ENCODE results near the gene CAMTA2. TPM values are rescaled to one million over a fixed set of nuclear protein-coding genes. Genes with fewer than 3 reads are reported as not detected.

CAMTA2 gene
- total RNA-seq, 6 experiments from 2014 or later, result 15.3 to 21.1 (median 17.7) TPM

DNA sequence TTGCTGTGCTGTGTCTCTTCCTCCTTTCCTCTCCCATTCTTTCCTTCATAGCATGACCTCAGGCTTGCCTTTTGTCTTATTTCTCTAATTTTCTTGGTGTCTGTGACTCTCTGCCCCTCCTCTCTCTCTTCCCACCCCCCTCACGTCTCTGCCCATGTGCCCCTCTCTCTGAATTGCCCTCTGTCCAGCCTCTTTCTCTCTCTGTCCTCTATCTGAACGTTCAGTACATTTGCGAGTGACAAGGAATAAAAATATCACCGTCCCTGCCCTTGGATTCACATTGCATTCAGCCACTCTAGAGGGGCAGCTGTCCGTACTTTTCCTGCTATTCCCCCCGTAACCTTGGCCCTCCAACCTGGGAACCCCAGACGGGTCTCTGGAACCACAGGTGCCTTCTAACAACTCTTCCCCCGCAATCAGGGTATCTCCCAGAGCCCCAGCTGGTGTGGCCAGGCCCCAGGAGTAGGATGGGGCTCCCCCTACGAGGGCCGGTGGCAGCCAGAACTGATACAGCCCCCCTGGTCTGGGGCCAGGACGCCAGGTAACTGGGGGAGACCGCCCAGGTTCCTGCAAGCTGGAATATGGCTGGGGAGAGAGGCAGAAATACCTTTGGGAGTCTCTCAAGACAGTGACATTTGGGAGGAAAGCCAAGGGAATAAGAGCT lies 12.1 kb upstream of the CAMTA2 start:
- WGBS (ENCODE audit: insufficient coverage, low coverage, low lambda C conversion rate, missing lambda C conversion rate), result 53% methylated on average over 12 of the region's 12 CpGs
- no peak for DNase-seq
- Histone ChIP-seq H3K4me1 (peaks cover 0 to 14% (median 6%) of the 10 kb centered on the region in 4 donors), H3K27ac (peak overlapping the region in 2 of 3 donors; percentile 23 to 84), H3K4me3 (peak overlapping the region; percentile 95 to 99 (median 96)), H3K9me3 (no peaks in the 10 kb centered on the region), H3K27me3 (no peaks in the 10 kb centered on the region), H3K36me3 (peaks cover 4 to 39% (median 20%) of the 10 kb centered on the region in 4 donors)
- ATAC-seq, result no peak
- intact Hi-C loops (cut with DNase I), result no loop called here
- TF ChIP-seq POLR2A (IDR thresholded peaks at IDR 0.05), result no peak
- TF ChIP-seq, protein P1, sequence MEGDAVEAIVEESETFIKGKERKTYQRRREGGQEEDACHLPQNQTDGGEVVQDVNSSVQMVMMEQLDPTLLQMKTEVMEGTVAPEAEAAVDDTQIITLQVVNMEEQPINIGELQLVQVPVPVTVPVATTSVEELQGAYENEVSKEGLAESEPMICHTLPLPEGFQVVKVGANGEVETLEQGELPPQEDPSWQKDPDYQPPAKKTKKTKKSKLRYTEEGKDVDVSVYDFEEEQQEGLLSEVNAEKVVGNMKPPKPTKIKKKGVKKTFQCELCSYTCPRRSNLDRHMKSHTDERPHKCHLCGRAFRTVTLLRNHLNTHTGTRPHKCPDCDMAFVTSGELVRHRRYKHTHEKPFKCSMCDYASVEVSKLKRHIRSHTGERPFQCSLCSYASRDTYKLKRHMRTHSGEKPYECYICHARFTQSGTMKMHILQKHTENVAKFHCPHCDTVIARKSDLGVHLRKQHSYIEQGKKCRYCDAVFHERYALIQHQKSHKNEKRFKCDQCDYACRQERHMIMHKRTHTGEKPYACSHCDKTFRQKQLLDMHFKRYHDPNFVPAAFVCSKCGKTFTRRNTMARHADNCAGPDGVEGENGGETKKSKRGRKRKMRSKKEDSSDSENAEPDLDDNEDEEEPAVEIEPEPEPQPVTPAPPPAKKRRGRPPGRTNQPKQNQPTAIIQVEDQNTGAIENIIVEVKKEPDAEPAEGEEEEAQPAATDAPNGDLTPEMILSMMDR (IDR thresholded peaks at IDR 0.05), result no peak

DNA sequence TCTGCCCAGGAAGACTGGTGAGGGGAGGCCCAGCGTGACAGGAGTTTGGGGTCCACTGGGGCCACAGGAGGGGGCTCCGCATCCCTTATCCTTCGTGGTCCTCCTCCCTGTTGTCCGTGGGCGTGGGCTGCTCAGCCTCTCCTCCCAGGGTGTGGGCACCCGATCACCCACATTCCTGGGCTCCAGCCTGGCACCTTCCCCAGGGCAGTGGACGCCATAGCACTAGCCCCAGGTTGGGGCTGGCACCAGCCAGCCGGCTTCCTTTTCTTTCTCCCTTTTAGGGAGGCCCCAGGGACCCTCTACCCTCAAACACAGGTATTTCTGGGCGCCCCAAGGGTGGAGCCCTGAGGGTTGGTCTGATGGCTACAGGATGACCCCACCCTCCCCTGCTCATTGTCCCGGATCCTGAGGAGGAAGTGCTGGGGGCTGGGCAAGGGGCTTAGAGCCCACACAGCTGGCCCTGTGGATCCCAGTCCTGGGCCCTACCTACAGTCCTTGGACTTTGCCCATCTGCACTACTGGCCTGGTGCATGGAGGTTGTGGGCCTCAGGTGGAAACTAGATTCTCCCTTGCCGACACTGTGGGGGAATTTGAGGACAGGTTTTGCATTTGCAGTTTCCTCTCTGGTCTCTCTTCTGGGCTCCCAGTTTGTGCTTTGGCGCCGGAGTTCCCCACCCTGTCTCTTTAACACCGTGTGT lies 11.4 kb upstream of the CAMTA2 start:
- Histone ChIP-seq H3K36me3 (peaks cover 4 to 32% (median 16%) of the 10 kb centered on the region in 4 donors), H3K4me1 (peaks cover 0 to 14% (median 6%) of the 10 kb centered on the region in 4 donors), H3K27me3 (no peaks in the 10 kb centered on the region), H3K9me3 (no peaks in the 10 kb centered on the region), H3K27ac (peak overlapping the region; percentile 23 to 84 (median 72)), H3K4me3 (peak overlapping the region; percentile 95 to 99 (median 96))
- intact Hi-C loops (cut with DNase I), result no loop called here
- ATAC-seq, result peak; percentile 39 to 61 (median 45)
- peak; percentile 28 for TF ChIP-seq POLR2A (IDR thresholded peaks at IDR 0.05)
- TF ChIP-seq, protein P1 (IDR thresholded peaks at IDR 0.05), result no peak
- DNase-seq, result peak; percentile 47 to 79 (median 73)
- 5% methylated on average over 8 of the region's 14 CpGs for WGBS (ENCODE audit: insufficient coverage, low coverage, low lambda C conversion rate, missing lambda C conversion rate)

DNA sequence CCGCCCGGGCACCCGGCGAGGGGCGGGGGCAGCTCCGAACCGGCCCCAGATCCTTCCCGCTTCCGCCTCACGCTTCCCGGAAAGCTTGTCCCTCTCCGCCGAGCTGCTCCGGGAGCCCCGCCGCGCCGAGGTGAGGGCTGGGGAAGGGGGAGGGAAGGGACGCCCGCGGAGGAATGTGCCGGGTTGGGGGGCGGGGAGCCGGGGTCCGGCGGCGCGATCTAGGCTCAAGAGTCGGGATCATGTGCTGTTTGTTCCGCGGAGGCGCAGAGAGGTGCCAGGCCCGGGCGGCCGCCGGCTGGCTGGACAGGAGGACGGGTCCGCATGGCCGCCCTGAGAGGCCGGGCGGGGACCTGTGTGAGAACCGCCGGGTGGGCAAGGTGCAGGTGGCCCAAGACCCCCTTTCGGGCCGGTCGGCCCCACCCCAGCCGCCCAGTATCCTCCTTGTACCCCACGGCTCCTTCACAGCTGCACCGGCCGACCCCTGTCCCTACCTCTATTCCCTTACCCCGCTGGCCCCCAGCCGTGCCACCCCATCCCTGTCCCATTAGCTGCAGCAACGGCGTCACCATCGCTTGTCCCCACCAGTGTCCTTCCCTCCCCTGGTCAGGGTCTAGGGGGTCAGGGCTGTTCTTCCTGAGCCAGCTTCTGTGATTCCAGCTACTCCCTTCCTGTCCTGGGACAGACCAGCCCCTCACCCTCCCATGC lies 10.7 kb upstream of the CAMTA2 start:
- DNase-seq (peak; percentile 57 to 71 (median 67)), ATAC-seq (peak; percentile 0 to 2 (median 1))
- 0% methylated on average over 4 of the region's 55 CpGs for WGBS (ENCODE audit: insufficient coverage, low coverage, low lambda C conversion rate, missing lambda C conversion rate)

More for the DNA sequence above, 10.7 kb upstream of the CAMTA2 start:
- peaks cover 0 to 14% (median 6%) of the 10 kb centered on the region in 4 donors for H3K4me1 ChIP-seq
- peak; percentile 10 for TF ChIP-seq POLR2A (IDR thresholded peaks at IDR 0.05)
- TF ChIP-seq, protein P1 (IDR thresholded peaks at IDR 0.05), result no peak
- H3K4me3 ChIP-seq, result peak overlapping the region; percentile 95 to 99 (median 96)
- no peaks in the 10 kb centered on the region for H3K9me3 ChIP-seq
- intact Hi-C loops (cut with DNase I), result no loop called here
- H3K36me3 ChIP-seq, result peaks cover 3 to 25% (median 12%) of the 10 kb centered on the region in 4 donors
- peak overlapping the region; percentile 23 to 84 (median 72) for H3K27ac ChIP-seq
- no peaks in the 10 kb centered on the region for H3K27me3 ChIP-seq

Data from right lobe of liver (tissue), 6 donors.